ENCODE results near the gene ARHGAP45.

- TF ChIP-seq CTCF (IDR thresholded peaks at IDR 0.05), result no peak
- TF ChIP-seq POLR2A (IDR thresholded peaks at IDR 0.05), result no peak
Observed at GRCh38 chr19:1079566-1080111, 12.7 kb downstream of the ARHGAP45 start.

Data from testis (tissue), 2 donors.